Progenitor cell of endocrine pancreas (in vitro differentiated cells): Measurements from ENCODE around the gene CTBP2. TPM values are rescaled to one million over a fixed set of nuclear protein-coding genes. Genes with fewer than 3 reads are reported as not detected.

Source experiments
- DNase-seq: peaks from one replicate; pipeline ENCODE4 v3.0.0; 2021; ENCODE audit warnings: low spot score; ENCODE audit not compliant: unreplicated experiment
- H3K27ac Mint-ChIP-seq: 2 replicates; pipeline ENCODE4 v1.8.0; 2021; ENCODE audit warnings: mild to moderate bottlenecking, moderate library complexity, mixed read lengths
- H3K27me3 Mint-ChIP-seq: 2 replicates; pipeline ENCODE4 v1.8.0; 2021; ENCODE audit warnings: mixed read lengths
- H3K36me3 Mint-ChIP-seq: 2 replicates; pipeline ENCODE4 v1.8.0; 2022; ENCODE audit warnings: mixed read lengths; ENCODE audit not compliant: insufficient read depth
- H3K4me1 Mint-ChIP-seq: 2 replicates; pipeline ENCODE4 v1.8.0; 2021; ENCODE audit warnings: low read depth, mixed read lengths
- H3K4me3 Mint-ChIP-seq: 2 replicates; pipeline ENCODE4 v1.8.0; 2021; ENCODE audit warnings: low read depth, mild to moderate bottlenecking, moderate library complexity, mixed read lengths
- H3K9me3 Mint-ChIP-seq: 2 replicates; pipeline ENCODE4 v1.8.0; 2021; ENCODE audit warnings: low read depth, mixed read lengths
- CTCF ChIP-seq: fragments of 200-600 bp; sonication (generic); IDR thresholded peaks from one replicate; pipeline ENCODE4 v1.5.0; 2021; ENCODE audit warnings: antibody characterized with exemption, mild to moderate bottlenecking; ENCODE audit not compliant: unreplicated experiment
- total RNA-seq: library from RNA; stranded (reverse); gene quantifications from 2 replicates; pipeline ENCODE4 v1.2.1, GENCODE V29; 2021

CTBP2 gene
- total RNA-seq, 1 donor from 2014 or later: 182 TPM

- Mint-ChIP-seq H3K4me1 (no peaks in the 10 kb centered on the region), H3K4me3 (no peak overlapping the region), H3K27ac (no peak overlapping the region), H3K27me3 (no peaks in the 10 kb centered on the region), H3K36me3 (peaks cover 10% of the 10 kb centered on the region), H3K9me3 (no peaks in the 10 kb centered on the region)
- DNase-seq: peak; percentile 8
- TF ChIP-seq CTCF: no peak
Observed at GRCh38 chr10:124997771-124998623, 162.4 kb downstream of the CTBP2 start.

- peak; percentile 8 for DNase-seq
- no peak overlapping the region for H3K27ac Mint-ChIP-seq
- TF ChIP-seq CTCF: no peak
- no peaks in the 10 kb centered on the region for H3K4me1 Mint-ChIP-seq
- no peaks in the 10 kb centered on the region for H3K9me3 Mint-ChIP-seq
- peaks cover 11% of the 10 kb centered on the region for H3K36me3 Mint-ChIP-seq
- no peak overlapping the region for H3K4me3 Mint-ChIP-seq
- H3K27me3 Mint-ChIP-seq: no peaks in the 10 kb centered on the region
Observed at GRCh38 chr10:124997306-124997705, 163.1 kb downstream of the CTBP2 start.

- no peak for TF ChIP-seq CTCF
- no peaks in the 10 kb centered on the region for H3K9me3 Mint-ChIP-seq
- no peak overlapping the region for H3K4me3 Mint-ChIP-seq
- no peaks in the 10 kb centered on the region for H3K4me1 Mint-ChIP-seq
- peak; percentile 0 for DNase-seq
- H3K27ac Mint-ChIP-seq: no peak overlapping the region
- H3K27me3 Mint-ChIP-seq: no peaks in the 10 kb centered on the region
- H3K36me3 Mint-ChIP-seq: peaks cover 11% of the 10 kb centered on the region
Observed at GRCh38 chr10:124996854-124997215, 163.5 kb downstream of the CTBP2 start.

GRCh38 chr10:124996127-124996853 lies 164.1 kb downstream of the CTBP2 start:
- H3K4me3 Mint-ChIP-seq: no peak overlapping the region
- H3K9me3 Mint-ChIP-seq: no peaks in the 10 kb centered on the region
- peaks cover 11% of the 10 kb centered on the region for H3K36me3 Mint-ChIP-seq
- H3K27ac Mint-ChIP-seq: no peak overlapping the region
- TF ChIP-seq CTCF: no peak
- H3K27me3 Mint-ChIP-seq: no peaks in the 10 kb centered on the region
- DNase-seq: peak; percentile 6
- H3K4me1 Mint-ChIP-seq: no peaks in the 10 kb centered on the region

- no peak for TF ChIP-seq CTCF
- H3K36me3 Mint-ChIP-seq: peaks cover 13% of the 10 kb centered on the region
- H3K4me3 Mint-ChIP-seq: no peak overlapping the region
- H3K9me3 Mint-ChIP-seq: no peaks in the 10 kb centered on the region
- H3K27ac Mint-ChIP-seq: peak overlapping the region; percentile 56
- no peaks in the 10 kb centered on the region for H3K27me3 Mint-ChIP-seq
- no peaks in the 10 kb centered on the region for H3K4me1 Mint-ChIP-seq
- DNase-seq: peak; percentile 3
Observed at GRCh38 chr10:124995605-124996004, 164.8 kb downstream of the CTBP2 start.
